Activated CD4-positive, alpha-beta T cell treated with anti-CD3 and anti-CD28 coated beads, Interleukin-2, amount 10 ng/mL, durations not matched to agents 7 days and 5 days (primary cell): ENCODE data around the gene RBM38. TPM values are rescaled to one million over a fixed set of nuclear protein-coding genes. Genes with fewer than 3 reads are reported as not detected.
A peak's percentile ranks its signal among the peaks of the same experiment; 100 is the strongest.

Source experiments
- CTCF ChIA-PET: fragments of 350-600 bp; sonication (Branson Sonifier 250); formaldehyde crosslinking; loops from one replicate; lab custom pipeline; 2021; ENCODE audit warnings: antibody characterized with exemption; lab: Charles Lee
- POLR2A ChIA-PET: fragments of 350-600 bp; sonication (Branson Sonifier 250); formaldehyde crosslinking; loops from one replicate; lab custom pipeline; 2021; ENCODE audit warnings: antibody characterized with exemption; lab: Charles Lee
- DNase-seq: peaks from one replicate; pipeline ENCODE4 v3.0.0-alpha.2; 2020
- H3K27ac Mint-ChIP-seq: one replicate; pipeline ENCODE4 v1.8.0; 2021; ENCODE audit warnings: mild to moderate bottlenecking, moderate library complexity, mixed read lengths
- H3K27me3 Mint-ChIP-seq: one replicate; pipeline ENCODE4 v1.8.0; 2021; ENCODE audit warnings: mixed read lengths
- H3K36me3 Mint-ChIP-seq: one replicate; pipeline ENCODE4 v1.8.0; 2021; ENCODE audit warnings: low read depth, mixed read lengths
- H3K4me1 Mint-ChIP-seq: one replicate; pipeline ENCODE4 v1.8.0; 2021; ENCODE audit warnings: mixed read lengths
- H3K4me3 Mint-ChIP-seq: one replicate; pipeline ENCODE4 v1.8.0; 2021; ENCODE audit warnings: mild to moderate bottlenecking, moderate library complexity, mixed read lengths
- H3K9me3 Mint-ChIP-seq: one replicate; pipeline ENCODE4 v1.8.0; 2021; ENCODE audit warnings: mixed read lengths
- total RNA-seq, 2 experiments: library from RNA; stranded (reverse); gene quantifications; one replicate each; pipeline ENCODE4 v1.2.3, GENCODE V29; 2021

RBM38 gene
- total RNA-seq, 2 experiments from 2014 or later, result 97.3 to 98.8 TPM

DNA sequence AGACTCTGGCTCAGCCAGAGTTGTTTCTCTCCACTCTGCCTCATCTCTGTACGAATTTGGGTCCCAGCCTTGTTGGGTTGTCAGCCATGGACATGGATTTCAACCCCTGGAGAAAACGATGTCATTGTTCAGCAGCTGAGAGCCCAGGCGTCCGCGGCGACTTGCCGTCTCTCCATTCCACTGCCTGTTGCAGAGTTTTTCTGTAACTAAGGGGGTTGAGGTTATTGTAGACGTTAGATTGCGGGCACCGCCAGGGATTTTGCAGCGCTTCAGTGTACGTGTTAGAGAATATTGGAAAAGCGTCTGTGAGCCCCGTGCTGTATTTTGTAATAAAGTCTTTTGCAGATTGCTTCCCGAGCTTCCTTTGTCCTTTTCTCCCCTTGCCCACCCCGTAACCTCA is 13.1 kb upstream of the RBM38 start:
- H3K4me3 Mint-ChIP-seq, result no peak overlapping the region
- POLR2A ChIA-PET, result no interaction called here

DNA sequence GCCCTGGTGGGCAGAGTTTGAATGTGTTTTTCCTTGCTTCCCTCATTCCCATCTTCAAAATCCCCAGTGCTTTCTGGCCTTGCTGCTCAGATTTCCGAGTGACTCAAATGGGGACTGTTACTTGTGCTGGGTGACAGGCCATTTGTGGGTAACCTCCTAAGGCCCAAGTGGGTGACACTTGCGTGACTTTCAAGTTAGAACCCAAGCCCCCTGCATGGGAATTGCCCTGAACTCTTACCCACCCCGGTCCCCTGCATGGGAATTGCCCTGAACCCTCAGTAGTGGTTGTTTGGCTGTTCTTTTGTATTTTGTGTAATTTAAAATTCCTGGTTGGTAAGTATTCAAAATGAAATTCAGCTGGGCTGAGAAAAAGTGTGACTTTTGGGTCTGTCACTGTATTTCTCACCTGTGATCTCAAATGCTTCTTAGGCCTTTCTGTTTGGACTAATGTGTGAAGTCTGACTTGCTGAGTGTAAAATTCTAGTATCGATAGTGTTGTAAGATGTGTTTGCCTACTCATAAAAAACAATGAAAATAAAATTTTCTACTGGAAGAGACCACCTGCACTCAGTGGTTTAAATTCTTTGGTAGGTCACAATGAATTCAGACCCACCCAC is 12.4 kb upstream of the RBM38 start:
- Mint-ChIP-seq H3K4me1 (peaks cover 35% of the 10 kb centered on the region), H3K27ac (no peak overlapping the region), H3K27me3 (no peaks in the 10 kb centered on the region), H3K36me3 (peaks cover 52% of the 10 kb centered on the region), H3K4me3 (no peak overlapping the region), H3K9me3 (no peaks in the 10 kb centered on the region)
- POLR2A ChIA-PET, result no interaction called here
- CTCF ChIA-PET, result interaction anchor here (0.8 to 1.9 kb wide), 3 partner anchors 9 to 128 kb away, joined by 3 to 7 read pairs (median 4); no protein-coding TSS in a partner anchor
- DNase-seq, result no peak

More for the DNA sequence above, 13.1 kb upstream of the RBM38 start:
- no peaks in the 10 kb centered on the region for H3K9me3 Mint-ChIP-seq
- CTCF ChIA-PET, result interaction anchor here (1.9 kb wide), 1 partner anchor 10 kb away, joined by 7 read pairs; no protein-coding TSS in a partner anchor
- H3K27me3 Mint-ChIP-seq, result no peaks in the 10 kb centered on the region
- H3K36me3 Mint-ChIP-seq, result peaks cover 57% of the 10 kb centered on the region
- H3K27ac Mint-ChIP-seq, result no peak overlapping the region
- no peak for DNase-seq
- H3K4me1 Mint-ChIP-seq, result peaks cover 36% of the 10 kb centered on the region

DNA sequence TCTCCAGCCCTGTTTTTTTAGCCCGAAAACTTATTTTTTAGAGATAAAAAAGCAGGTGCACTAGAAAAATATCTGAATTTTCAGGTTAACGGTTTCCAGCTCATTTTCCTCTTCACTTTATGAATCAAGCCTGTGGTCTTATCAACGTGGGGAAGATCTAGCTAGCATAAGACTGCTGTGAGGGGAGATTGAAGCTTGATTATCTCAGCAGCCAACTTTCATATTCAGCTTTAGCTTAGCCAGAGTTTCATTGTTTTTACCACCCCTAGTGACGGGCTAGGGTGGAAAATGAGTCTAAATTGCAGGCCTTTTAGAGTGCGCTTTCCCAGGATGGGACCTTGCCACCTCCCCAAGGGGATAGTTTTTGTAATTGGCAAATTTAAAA is 11.9 kb upstream of the RBM38 start:
- H3K36me3 Mint-ChIP-seq, result peaks cover 48% of the 10 kb centered on the region
- no peaks in the 10 kb centered on the region for H3K9me3 Mint-ChIP-seq
- no peak for DNase-seq
- no peak overlapping the region for H3K4me3 Mint-ChIP-seq
- no peak overlapping the region for H3K27ac Mint-ChIP-seq
- POLR2A ChIA-PET, result no interaction called here
- CTCF ChIA-PET, result interaction anchor here (0.8 to 1.9 kb wide), 3 partner anchors 9 to 128 kb away, joined by 3 to 7 read pairs (median 4); no protein-coding TSS in a partner anchor
- peaks cover 35% of the 10 kb centered on the region for H3K4me1 Mint-ChIP-seq
- H3K27me3 Mint-ChIP-seq, result no peaks in the 10 kb centered on the region

DNA sequence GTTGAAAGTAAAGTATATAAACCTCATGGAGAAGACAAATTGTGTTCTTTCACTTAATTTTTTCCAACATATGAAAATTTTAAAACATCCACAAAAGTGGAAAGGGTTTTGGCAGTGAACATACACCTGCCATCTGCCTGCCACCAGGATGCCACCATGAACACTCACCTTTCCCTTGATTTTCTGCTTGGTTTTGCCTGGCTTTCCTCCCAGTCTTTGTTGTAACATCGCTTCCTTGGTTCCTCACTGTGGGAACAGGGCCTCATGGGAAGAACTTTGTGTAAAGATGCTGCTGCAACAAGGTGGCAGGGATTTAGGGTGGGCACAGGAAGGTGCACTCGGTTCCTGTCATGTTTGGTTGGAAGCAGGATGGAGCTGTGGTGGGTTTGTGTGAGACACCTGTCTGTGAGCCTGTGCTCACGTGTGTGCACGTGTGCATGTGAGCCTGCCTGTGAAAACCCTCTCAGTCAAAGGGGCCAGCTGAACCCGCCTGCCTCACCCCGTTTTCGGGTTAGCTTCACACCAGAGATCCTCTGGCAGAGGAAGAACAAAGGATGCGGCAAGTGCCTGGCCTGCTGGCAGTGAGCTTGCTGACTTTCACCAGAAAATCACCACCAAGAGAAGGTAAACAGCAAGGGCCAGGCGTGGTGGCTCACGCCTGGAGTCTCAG is 11.0 kb upstream of the RBM38 start:
- ChIA-PET CTCF (interaction anchor here (1.0 to 1.7 kb wide), 2 partner anchors 16 to 18 kb away, joined by 3 to 4 read pairs; no protein-coding TSS in a partner anchor), POLR2A (no interaction called here)

DNA sequence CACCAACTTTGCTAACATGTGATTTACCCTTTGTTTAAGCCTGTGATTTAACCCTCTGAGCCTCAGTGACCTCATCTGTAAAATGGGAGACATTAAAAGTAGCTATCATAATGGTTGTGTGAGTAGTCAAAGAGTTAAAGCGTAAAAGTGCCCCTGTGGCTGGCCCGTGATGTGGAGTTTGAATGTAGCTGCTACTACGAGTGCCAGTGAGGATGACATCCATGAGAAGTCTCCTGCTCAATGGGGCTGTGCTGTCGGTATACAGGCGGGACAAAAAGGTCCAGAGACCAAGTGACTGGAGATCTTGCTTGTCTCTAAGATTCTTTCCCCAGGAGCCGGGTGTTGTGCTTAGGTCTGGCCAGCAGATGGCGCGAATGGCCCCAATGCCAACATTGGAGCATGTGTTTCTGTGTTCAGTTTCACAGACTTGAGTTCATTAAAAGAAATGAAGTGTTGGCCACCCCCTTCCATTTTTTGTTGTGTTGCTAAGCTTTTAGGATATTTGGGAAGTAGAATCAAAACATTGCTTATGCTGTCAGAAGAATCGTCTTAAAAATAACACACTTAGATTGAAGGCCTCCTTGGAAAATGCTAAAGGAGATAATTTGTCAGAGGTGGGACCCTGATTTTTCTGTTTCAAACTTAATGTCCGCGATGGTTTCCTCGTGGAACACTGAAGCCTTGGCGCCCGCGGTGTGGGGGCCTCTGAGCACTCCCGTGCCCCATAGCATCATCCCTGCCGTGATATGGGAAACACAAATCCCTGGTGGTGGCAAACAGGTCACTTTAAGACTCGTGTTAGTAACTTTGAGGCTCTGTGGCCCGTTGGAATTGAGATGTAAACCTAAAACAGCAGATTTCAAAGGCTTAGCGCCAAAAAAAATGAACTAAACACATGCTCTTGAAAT is 9.3 kb upstream of the RBM38 start:
- no peaks in the 10 kb centered on the region for H3K27me3 Mint-ChIP-seq
- H3K36me3 Mint-ChIP-seq, result peaks cover 27% of the 10 kb centered on the region
- H3K27ac Mint-ChIP-seq, result peak overlapping the region; percentile 67
- CTCF ChIA-PET, result interaction anchor here (1.4 to 1.7 kb wide), 6 partner anchors 16 to 114 kb away, joined by 3 to 8 read pairs (median 4); no protein-coding TSS in a partner anchor
- DNase-seq, result peak; percentile 89
- POLR2A ChIA-PET, result no interaction called here
- peaks cover 29% of the 10 kb centered on the region for H3K4me1 Mint-ChIP-seq
- no peak overlapping the region for H3K4me3 Mint-ChIP-seq
- no peaks in the 10 kb centered on the region for H3K9me3 Mint-ChIP-seq

More for the DNA sequence above, 11.0 kb upstream of the RBM38 start:
- Mint-ChIP-seq H3K4me1 (peaks cover 28% of the 10 kb centered on the region), H3K36me3 (peaks cover 39% of the 10 kb centered on the region), H3K27me3 (no peaks in the 10 kb centered on the region), H3K9me3 (no peaks in the 10 kb centered on the region), H3K4me3 (no peak overlapping the region), H3K27ac (no peak overlapping the region)
- DNase-seq, result no peak

DNA sequence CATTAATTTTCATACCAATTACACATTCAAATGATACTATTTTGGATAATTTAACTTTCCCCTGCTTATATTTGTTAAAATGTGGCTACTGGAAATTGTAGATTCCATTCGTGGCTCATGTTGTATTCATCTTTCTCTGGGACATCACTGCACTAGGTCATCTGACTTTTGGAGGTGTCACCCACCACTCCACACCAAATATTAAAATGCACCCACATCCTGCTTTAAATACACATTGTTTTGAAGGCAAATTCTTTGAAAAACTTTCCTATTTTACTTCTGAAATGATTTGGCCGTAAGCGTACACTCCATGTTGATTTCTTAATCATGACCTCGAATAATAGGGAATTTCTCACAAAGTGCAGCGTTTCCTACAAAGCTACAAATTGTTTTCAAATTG is 8.7 kb upstream of the RBM38 start:
- H3K4me1 Mint-ChIP-seq, result peaks cover 28% of the 10 kb centered on the region
- CTCF ChIA-PET, result interaction anchor here (1.0 to 1.6 kb wide), 7 partner anchors 11 to 113 kb away, joined by 3 to 8 read pairs (median 3); no protein-coding TSS in a partner anchor
- POLR2A ChIA-PET, result no interaction called here
- peaks cover 22% of the 10 kb centered on the region for H3K36me3 Mint-ChIP-seq
- no peak overlapping the region for H3K4me3 Mint-ChIP-seq
- no peaks in the 10 kb centered on the region for H3K27me3 Mint-ChIP-seq
- no peak overlapping the region for H3K27ac Mint-ChIP-seq
- H3K9me3 Mint-ChIP-seq, result no peaks in the 10 kb centered on the region
- DNase-seq, result no peak

DNA sequence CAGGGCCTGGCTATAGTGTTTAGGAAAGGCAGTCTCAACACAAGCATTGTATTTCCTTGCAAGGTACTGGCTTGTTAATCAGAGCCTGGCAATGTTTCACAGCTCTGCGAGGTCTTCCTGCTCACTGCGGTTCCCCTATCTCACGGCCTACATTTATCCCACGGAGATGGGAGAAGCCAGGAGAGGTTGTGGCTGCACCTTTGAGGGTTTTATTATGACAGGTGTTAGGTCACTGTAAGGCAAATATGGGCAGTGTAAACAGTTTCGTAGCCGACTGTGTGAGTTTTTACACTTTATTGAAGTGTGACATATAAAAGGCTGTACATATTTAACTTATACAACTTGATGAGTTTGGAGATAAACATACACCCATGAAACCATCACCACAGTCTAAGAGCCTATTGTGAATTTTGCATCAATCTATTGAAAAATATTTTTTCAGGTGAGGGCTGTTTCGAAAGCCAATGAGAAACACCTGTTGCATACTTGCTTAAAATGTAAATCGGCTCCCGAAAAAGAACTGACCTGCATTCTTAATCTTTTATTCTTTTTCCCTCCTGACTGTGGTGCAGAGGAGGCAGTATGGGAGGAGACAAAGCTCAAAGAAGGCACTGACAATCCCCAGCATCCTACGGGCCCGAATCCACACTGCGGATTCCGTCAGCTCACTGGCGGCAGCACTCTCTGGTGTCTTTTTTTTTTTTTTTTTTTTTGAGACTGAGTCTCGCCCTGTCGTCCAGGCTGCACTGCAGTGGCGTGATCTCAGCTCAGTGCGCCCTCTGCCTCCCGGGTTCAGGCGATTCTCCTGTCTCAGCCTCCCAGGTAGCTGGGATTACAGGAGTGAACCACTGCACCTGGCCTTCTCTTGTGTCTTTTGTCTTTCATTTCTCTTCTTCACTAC is 7.5 kb upstream of the RBM38 start:
- Mint-ChIP-seq H3K4me3 (no peak overlapping the region), H3K27me3 (no peaks in the 10 kb centered on the region), H3K36me3 (peaks cover 16% of the 10 kb centered on the region), H3K4me1 (peaks cover 28% of the 10 kb centered on the region), H3K27ac (no peak overlapping the region), H3K9me3 (no peaks in the 10 kb centered on the region)
- CTCF ChIA-PET, result interaction anchor here (0.6 to 1.5 kb wide), 5 partner anchors 10 to 112 kb away, joined by 3 read pairs; no protein-coding TSS in a partner anchor
- POLR2A ChIA-PET, result interaction anchor here (0.6 kb wide), 1 partner anchor 9 kb away, joined by 3 read pairs; no protein-coding TSS in a partner anchor
- DNase-seq, result no peak

DNA sequence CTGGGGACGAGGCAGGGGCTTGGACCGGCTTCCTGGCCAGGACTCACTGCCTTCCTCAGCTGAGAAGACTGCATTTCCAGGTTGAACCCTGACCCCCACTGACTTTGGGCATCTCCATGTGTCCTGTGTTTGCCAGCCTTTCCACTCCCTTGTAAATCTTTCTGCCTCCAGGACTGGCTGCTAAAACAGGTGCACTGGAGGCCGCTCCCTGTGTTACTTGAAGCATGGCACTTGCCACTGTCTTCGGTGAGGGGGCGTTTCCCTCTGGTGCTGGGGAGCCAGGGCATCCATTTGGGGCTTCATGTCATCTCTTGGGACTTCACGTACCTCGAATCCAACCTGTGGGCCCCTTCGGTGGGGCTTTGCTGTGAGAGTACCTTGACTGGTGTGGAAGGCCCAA is 6.7 kb upstream of the RBM38 start:
- Mint-ChIP-seq H3K4me1 (peaks cover 32% of the 10 kb centered on the region), H3K36me3 (peaks cover 13% of the 10 kb centered on the region), H3K9me3 (no peaks in the 10 kb centered on the region), H3K27ac (no peak overlapping the region), H3K27me3 (no peaks in the 10 kb centered on the region), H3K4me3 (no peak overlapping the region)
- CTCF ChIA-PET, result interaction anchor here (0.6 to 1.3 kb wide), 3 partner anchors 11 to 111 kb away, joined by 3 to 4 read pairs (median 3); no protein-coding TSS in a partner anchor
- POLR2A ChIA-PET, result no interaction called here
- no peak for DNase-seq

DNA sequence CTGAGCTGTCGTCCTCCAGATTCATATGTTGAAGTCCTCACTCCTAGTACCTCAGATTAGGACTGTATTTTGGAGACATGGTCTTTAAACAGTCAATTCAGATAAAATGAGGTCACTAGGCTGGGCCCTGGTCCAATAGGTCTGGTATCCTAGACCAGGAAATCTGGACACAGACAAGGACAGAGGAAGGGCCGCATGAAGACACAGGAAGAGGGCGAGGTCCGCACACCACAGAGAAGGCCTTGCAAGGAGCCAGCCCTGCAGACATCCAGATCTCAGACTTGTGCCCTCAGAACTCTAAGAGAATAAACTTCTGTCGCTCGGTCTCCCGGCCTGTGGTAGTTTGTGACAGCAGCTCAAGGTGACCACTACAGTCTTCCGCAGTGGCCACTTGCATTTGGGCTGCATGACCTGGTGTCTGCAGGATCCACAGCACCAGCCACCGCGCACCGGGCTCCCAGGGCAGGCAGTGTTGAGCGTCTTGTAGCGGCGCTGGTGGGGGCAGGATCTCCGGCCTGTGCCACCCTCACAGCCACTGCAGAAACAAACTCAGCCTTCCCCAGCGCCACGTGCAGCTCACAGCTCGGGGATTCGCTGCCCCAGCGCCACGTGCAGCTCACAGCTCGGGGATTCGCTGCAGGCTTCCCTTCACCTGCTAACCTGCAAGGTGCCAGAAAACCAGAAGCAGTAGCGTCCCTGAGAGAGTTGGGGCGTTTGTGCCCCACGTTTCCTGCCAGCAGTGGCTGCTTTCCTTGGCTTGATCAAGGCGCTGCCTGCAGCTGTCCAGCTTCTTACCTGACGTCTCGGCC is 6.0 kb upstream of the RBM38 start:
- Mint-ChIP-seq H3K27ac (no peak overlapping the region), H3K36me3 (peaks cover 9% of the 10 kb centered on the region), H3K27me3 (no peaks in the 10 kb centered on the region), H3K4me1 (peaks cover 37% of the 10 kb centered on the region), H3K9me3 (no peaks in the 10 kb centered on the region), H3K4me3 (no peak overlapping the region)
- ChIA-PET POLR2A (no interaction called here), CTCF (interaction anchor here (1.3 to 1.8 kb wide), 2 partner anchors 12 to 111 kb away, joined by 4 read pairs; no protein-coding TSS in a partner anchor)
- no peak for DNase-seq

DNA sequence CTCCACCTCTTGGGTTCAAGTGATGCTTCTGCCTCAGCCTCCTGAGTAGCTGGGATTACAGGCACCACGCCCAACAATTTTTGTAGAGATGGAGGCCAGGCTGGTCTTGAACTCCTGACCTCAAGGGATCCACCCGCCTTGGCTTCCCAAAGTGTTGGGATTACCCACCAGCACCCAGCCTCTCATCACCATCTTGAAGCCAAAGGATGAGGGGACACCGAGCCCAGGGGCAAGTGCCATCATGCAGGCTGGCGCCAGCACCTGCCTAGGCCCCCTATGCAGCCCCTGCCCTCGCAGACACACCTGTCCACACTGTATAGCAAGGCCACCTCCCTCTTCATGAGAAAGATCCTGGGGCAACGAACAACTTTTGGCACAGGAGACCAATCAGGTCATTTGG is 5.3 kb upstream of the RBM38 start:
- Mint-ChIP-seq H3K27ac (no peak overlapping the region), H3K4me1 (peaks cover 43% of the 10 kb centered on the region), H3K9me3 (no peaks in the 10 kb centered on the region), H3K4me3 (no peak overlapping the region), H3K36me3 (peaks cover 6% of the 10 kb centered on the region), H3K27me3 (no peaks in the 10 kb centered on the region)
- POLR2A ChIA-PET, result no interaction called here
- CTCF ChIA-PET, result interaction anchor here (1.3 to 5.3 kb wide), 3 partner anchors 11 to 110 kb away, joined by 4 to 18 read pairs (median 4); no protein-coding TSS in a partner anchor
- DNase-seq, result no peak

DNA sequence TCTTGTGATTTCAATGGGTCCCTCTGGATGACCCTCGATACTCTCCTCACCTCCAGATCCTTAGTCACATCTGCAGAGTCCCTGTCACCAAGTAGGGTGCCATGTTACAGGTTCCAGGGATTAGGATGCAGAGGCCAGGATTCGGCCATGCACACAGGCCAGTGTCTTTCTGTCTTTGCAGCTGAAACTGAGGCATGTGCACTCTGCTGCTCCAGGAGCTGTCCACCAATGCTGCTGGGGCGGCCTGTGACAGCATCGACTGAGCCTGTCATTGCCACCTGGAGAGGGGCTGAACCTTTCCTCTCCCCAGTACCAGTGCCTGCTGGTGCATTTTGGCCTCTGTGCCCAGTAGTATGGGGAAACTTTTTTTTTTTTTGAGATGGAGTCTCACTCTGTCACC is 4.4 kb upstream of the RBM38 start:
- H3K4me3 Mint-ChIP-seq, result no peak overlapping the region
- H3K4me1 Mint-ChIP-seq, result peaks cover 41% of the 10 kb centered on the region
- H3K27me3 Mint-ChIP-seq, result no peaks in the 10 kb centered on the region
- peaks cover 5% of the 10 kb centered on the region for H3K36me3 Mint-ChIP-seq
- CTCF ChIA-PET, result interaction anchor here (1.8 to 5.3 kb wide), 2 partner anchors 12 to 109 kb away, joined by 4 to 18 read pairs; no protein-coding TSS in a partner anchor
- H3K27ac Mint-ChIP-seq, result no peak overlapping the region
- no peak for DNase-seq
- POLR2A ChIA-PET, result no interaction called here
- no peaks in the 10 kb centered on the region for H3K9me3 Mint-ChIP-seq
